IPS DF 4.7 (cell line): ENCODE measurements around the gene MAN1A1.

Experiments used
- DNase-seq: peaks from one replicate; pipeline ENCODE4 v3.0.0-alpha.2; 2013; ENCODE audit warnings: low spot score; ENCODE audit errors: extremely low read depth

Gene MAN1A1

DNA sequence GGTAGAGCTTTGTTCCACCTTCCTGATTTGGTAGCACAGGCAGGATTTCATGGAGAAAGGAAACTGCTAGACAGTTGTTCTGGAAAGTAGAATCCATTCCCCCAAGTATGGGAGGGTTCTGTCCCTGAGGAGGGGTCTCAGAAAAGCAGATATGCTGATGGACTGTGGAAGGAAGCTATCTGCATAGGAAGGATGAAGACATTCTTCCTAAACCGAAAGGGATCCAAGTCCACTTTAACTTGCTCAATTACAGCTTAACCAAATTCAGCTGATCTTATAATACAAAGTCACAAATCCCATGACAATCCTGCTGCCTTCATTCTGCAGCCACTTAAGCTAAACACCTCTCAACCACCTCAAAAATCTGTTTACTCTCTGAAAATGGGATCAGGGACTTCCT, 2.6 kb downstream of the MAN1A1 start:
- DNase-seq = no peak

GRCh38 chr6:119346450-119346849, 3.1 kb downstream of the MAN1A1 start:
- no peak for DNase-seq

- no peak for DNase-seq
These were observed 4.4 kb downstream of the MAN1A1 start for GRCh38 chr6:119345114-119345513.

- no peak for DNase-seq
These were observed 5.3 kb downstream of the MAN1A1 start for GRCh38 chr6:119344306-119344705.

GRCh38 chr6:119343573-119344146, 5.9 kb downstream of the MAN1A1 start:
- DNase-seq = no peak

DNA sequence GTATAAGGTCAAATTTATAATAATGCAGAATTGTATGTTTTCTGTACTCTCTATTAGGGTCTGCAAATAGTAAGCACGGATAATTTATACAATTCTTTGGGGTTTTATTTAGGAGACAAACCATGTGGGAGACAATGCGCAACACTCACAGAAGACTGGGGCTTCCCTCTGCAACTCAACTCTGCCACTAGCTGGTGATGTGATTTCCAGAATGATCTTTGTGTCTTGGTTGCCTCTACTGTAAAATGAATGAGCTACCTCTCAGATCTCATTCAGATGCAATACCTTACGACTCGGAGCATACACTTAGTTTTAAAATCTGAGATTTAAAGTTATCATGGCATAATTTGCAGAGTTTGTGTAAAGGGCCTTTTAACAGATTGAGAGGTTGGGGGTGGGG, 6.4 kb downstream of the MAN1A1 start:
- DNase-seq = no peak

DNA sequence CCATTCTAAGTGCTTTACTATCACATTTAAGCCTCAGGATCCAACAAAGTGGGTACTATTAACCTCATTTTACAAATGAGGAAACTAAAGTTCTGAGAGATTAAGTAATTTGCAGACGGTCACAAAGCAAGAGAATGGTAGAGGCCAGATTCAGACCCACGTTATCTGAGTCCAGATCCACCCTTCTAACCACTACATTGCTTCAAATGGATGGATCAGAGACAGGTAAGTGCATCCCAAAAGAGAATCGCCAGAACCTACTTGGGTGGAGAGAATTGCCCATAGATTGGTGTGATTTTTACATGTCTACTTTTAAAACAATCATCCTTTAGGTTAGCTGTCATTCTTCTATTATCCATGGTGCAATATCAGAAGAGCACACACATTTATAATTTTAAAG, 7.1 kb downstream of the MAN1A1 start:
- no peak for DNase-seq

- DNase-seq = no peak
These were observed 8.6 kb downstream of the MAN1A1 start for GRCh38 chr6:119340796-119341487.

GRCh38 chr6:119339941-119340456, 9.6 kb downstream of the MAN1A1 start:
- no peak for DNase-seq

DNA sequence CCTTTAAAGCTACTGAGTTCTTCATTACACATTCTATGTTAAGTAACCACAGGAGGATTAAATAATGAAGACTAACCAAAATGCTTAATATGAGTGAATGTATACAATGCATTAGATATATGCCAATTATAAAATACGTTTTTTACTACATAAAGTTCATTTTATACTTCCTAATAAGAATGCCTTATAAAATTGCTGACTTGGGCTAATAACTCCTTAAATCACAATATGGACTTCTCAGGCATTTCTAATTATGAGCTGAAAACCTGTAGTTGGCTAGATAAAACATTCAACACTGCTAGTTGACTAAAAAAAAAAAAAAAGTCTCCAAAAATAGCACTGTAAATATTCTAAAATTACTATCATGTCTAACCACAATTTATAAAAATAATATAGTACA, 11.8 kb downstream of the MAN1A1 start:
- no peak for DNase-seq

- DNase-seq = no peak
These were observed 12.3 kb downstream of the MAN1A1 start for GRCh38 chr6:119337252-119337651.

DNA sequence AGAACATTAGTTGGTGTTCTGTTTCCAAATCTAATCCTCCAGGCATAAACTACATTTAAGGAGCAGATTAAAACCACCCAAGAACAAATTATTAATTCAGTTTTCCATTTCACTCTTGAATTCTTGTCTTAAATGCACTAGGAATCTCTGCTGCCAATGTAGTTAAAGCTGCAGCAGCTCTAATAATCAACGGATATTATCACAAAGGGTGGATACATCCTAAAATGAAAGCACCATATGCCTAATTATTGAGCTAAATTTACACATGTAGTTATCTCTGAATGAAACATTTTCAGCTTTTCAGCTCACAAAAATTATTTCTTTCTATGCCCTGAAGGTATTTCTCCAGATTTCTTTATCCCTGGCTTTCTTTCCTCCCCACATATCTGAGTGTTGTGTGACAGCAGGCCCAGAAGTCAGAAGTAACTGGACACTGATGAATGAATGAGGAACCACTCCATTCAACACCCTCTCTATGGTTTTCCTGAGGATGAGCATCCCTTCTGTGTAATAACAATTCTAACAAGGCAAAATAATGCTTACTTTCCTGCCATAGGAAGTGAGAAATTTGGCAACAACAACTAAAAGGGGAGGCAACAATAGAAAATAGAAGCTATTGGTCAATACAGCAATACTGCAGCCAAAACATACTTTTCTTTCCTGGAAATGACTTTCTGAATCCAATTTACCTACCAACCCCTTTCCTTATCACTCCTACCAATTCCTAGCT, 14.9 kb downstream of the MAN1A1 start:
- no peak for DNase-seq

DNA sequence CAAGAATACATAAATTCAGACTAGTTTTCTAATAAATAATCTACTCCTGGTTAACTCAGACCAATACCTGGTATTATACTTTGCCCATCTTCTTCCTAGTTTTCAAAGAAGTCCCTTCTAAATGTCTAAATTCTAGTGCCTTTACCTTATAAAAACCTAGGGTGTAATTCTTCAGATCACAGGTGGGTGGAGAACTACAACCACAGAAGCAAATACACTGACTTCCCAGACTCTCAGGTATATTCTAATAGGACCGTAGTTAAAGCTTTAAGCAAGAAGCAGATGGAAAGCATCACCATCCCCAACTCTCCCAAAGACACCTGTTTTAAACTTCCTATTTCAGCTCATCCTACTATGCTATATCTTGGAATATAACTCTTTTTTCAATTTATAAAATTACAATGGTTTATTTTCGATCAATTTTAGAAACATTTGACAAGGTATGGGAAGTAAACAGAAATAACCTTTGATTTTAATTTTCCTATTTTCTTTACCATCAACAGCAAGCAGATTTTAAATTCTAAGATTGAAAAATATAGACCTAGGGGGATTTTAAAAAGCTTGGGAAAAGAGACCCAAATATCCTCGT, 15.8 kb downstream of the MAN1A1 start:
- no peak for DNase-seq

- DNase-seq = no peak
These were observed 16.4 kb downstream of the MAN1A1 start for GRCh38 chr6:119333063-119333609.

GRCh38 chr6:119331663-119332286, 17.8 kb downstream of the MAN1A1 start:
- DNase-seq = no peak

DNA sequence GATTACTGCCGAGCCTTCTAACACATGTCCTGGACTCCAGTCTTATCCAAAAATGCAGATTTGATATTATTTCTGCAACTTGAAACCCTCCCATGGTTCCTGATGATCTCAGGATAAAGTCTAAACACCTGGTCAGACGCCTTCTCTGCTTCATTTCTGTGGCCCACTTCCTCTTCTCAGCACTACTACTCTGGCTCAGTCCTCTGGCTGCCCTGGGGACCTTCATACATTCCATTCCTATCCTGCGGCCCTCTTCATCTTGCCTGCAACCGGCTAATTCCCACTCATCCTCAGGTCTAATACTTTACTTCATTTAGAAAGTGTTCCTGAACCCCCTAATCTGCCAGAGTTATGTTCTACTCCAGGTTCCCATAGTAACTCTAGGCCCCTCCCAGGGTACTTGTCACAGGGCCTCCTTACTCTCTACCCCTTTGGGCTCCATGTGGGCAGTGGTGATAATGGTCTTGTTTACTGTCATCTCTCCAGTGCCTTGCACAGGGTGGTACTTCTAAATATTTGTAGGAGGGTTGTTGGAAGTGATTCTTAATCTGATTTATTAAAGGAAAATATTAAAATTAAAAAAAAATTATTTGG, 18.9 kb downstream of the MAN1A1 start:
- no peak for DNase-seq

DNA sequence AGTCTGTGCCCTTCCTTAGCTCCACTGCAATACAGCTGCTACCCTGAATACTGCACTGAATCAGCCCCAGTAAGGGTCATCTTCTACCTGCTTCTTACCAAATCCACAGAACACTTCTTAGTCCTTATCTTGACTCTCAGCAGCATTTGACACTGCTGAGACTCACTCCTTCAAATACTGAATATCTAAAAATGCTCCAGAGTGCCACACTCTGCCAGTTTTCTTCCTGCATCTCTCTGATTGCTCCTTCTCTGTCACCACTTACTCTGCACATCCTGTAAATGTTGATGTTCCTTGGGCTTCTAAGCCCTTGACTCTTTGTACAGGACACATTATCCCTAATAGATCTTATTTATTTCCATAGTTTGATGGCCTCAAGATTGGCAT, 19.8 kb downstream of the MAN1A1 start:
- DNase-seq = no peak

- DNase-seq = no peak
These were observed 20.4 kb downstream of the MAN1A1 start for GRCh38 chr6:119328892-119329793.

- DNase-seq = no peak
These were observed 21.3 kb downstream of the MAN1A1 start for GRCh38 chr6:119328254-119328653.

GRCh38 chr6:119327810-119328209, 21.8 kb downstream of the MAN1A1 start:
- no peak for DNase-seq
